WTC11 (cell line): ENCODE results near the gene SORCS2. TPM values are rescaled to one million over a fixed set of nuclear protein-coding genes. Genes with fewer than 3 reads are reported as not detected.

Experiments used
- ATAC-seq: fragments of 200-7000 bp; cut with Tn5 transposase; 2 replicates; pipeline ENCODE4 v1.10.0; 2021; ENCODE audit warnings: mild to moderate bottlenecking, moderate library complexity
- CTCF ChIA-PET: fragments of 300-600 bp; sonication (Branson Sonifier 250); formaldehyde crosslinking; loops from one replicate; lab custom pipeline; 2021; ENCODE audit warnings: antibody characterized with exemption; lab: Charles Lee
- POLR2A ChIA-PET: fragments of 350-600 bp; sonication (Branson Sonifier 250); formaldehyde crosslinking; loops from one replicate; lab custom pipeline; 2021; ENCODE audit warnings: antibody characterized with exemption; lab: Charles Lee
- DNase-seq: peaks from one replicate; pipeline ENCODE4 v3.0.0; 2021; ENCODE audit warnings: low spot score
- H3K27ac Mint-ChIP-seq: 2 replicates; pipeline ENCODE4 v1.8.0; 2021; ENCODE audit warnings: mixed read lengths
- H3K27me3 Mint-ChIP-seq: 2 replicates; pipeline ENCODE4 v1.8.0; 2021; ENCODE audit warnings: low read depth, mild to moderate bottlenecking, moderate library complexity, mixed read lengths
- H3K36me3 Mint-ChIP-seq: 2 replicates; pipeline ENCODE4 v1.8.0; 2021; ENCODE audit warnings: mixed read lengths
- H3K4me1 Mint-ChIP-seq: 2 replicates; pipeline ENCODE4 v1.8.0; 2022; ENCODE audit warnings: mixed read lengths
- H3K4me3 Mint-ChIP-seq: 2 replicates; pipeline ENCODE4 v1.8.0; 2021; ENCODE audit warnings: mild to moderate bottlenecking, moderate library complexity, mixed read lengths
- H3K9me3 Mint-ChIP-seq: 2 replicates; pipeline ENCODE4 v1.8.0; 2021; ENCODE audit warnings: mixed read lengths
- AR ChIP-seq: fragments of 250-450 bp; sonication (Bioruptor Pico); IDR thresholded peaks from 2 replicates; pipeline ENCODE4 v1.9.0; 2021; ENCODE audit warnings: mild to moderate bottlenecking
- ARID4B ChIP-seq: sonication (generic); formaldehyde crosslinking; IDR thresholded peaks from 2 replicates; pipeline ENCODE4 v1.8.0; 2023; ENCODE audit warnings: missing genetic modification reagents, mild to moderate bottlenecking, borderline replicate concordance
- ETV6 ChIP-seq: sonication (generic); formaldehyde crosslinking; IDR thresholded peaks from 2 replicates; pipeline ENCODE4 v1.8.1; 2022; ENCODE audit warnings: mild to moderate bottlenecking, missing genetic modification reagents
- FOXK1 ChIP-seq: sonication (generic); formaldehyde crosslinking; IDR thresholded peaks from 2 replicates; pipeline ENCODE4 v1.8.0; 2022; ENCODE audit warnings: mild to moderate bottlenecking, moderate library complexity, missing genetic modification reagents
- NR3C1 ChIP-seq: sonication (generic); formaldehyde crosslinking; conservative IDR thresholded peaks from 2 replicates; pipeline ENCODE4 v1.8.1; 2023; ENCODE audit warnings: low read depth, mild to moderate bottlenecking, missing genetic modification reagents
- STAT6 ChIP-seq: sonication (generic); formaldehyde crosslinking; conservative IDR thresholded peaks from 2 replicates; pipeline ENCODE4 v1.8.1; 2023; ENCODE audit warnings: mild to moderate bottlenecking, low read depth, missing genetic modification reagents, moderate library complexity
- TEAD4 ChIP-seq: sonication (generic); formaldehyde crosslinking; IDR thresholded peaks from 2 replicates; pipeline ENCODE4 v1.8.0; 2022; ENCODE audit warnings: mild to moderate bottlenecking, missing genetic modification reagents
- ZNF425 ChIP-seq: fragments of 250-450 bp; sonication (Bioruptor Pico); conservative IDR thresholded peaks from 2 replicates; pipeline ENCODE4 v1.9.0; 2021; ENCODE audit warnings: mild to moderate bottlenecking
- ZSCAN18 ChIP-seq: fragments of 250-450 bp; sonication (Bioruptor Pico); IDR thresholded peaks from 2 replicates; pipeline ENCODE4 v2.1.2; 2022; ENCODE audit warnings: mild to moderate bottlenecking, moderate library complexity
- total RNA-seq: library from RNA; stranded (reverse); gene quantifications from 3 replicates; pipeline ENCODE4 v1.2.3, GENCODE V29; 2021

SORCS2 gene
- total RNA-seq, 1 experiment from 2014 or later, result 6.6 TPM

- TF ChIP-seq ARID4B, result no peak
- no peak for TF ChIP-seq STAT6 (CRISPR knock-in tag)
These were observed 94.5 kb downstream of the SORCS2 start (continued) for GRCh38 chr4:7286798-7287197.

GRCh38 chr4:7287274-7287917 lies 95.1 kb downstream of the SORCS2 start:
- Mint-ChIP-seq H3K27ac (no peak overlapping the region; the same call in 1 of the 2 replicates), H3K27me3 (no peaks in the 10 kb centered on the region), H3K36me3 (no peaks in the 10 kb centered on the region), H3K4me3 (no peak overlapping the region), H3K4me1 (peaks cover 3% of the 10 kb centered on the region; the same call in 1 of the 2 replicates), H3K9me3 (no peaks in the 10 kb centered on the region)
- no peak for ATAC-seq
- ChIA-PET POLR2A (no interaction called here), CTCF (interaction anchor here (0.6 to 1.4 kb wide), 4 partner anchors 48 to 363 kb away, joined by 3 to 7 read pairs (median 3); no protein-coding TSS in a partner anchor)
- DNase-seq, result no peak
- no peak for TF ChIP-seq ZNF425 (CRISPR knock-in tag)
- no peak for TF ChIP-seq FOXK1 (CRISPR knock-in tag)
- TF ChIP-seq AR (CRISPR knock-in tag), result no peak

- CTCF ChIA-PET, result interaction anchor here (0.6 to 1.3 kb wide), 3 partner anchors 47 to 95 kb away, joined by 3 to 7 read pairs (median 3); no protein-coding TSS in a partner anchor
- no peak for ATAC-seq
- no peak overlapping the region; the same call in 1 of the 2 replicates for H3K27ac Mint-ChIP-seq
- TF ChIP-seq TEAD4 (CRISPR knock-in tag) (no peak), ZSCAN18 (CRISPR knock-in tag) (no peak), NR3C1 (no peak), ZNF425 (CRISPR knock-in tag) (no peak), ETV6 (CRISPR knock-in tag) (no peak), AR (CRISPR knock-in tag) (no peak)
These were observed 95.6 kb downstream of the SORCS2 start for GRCh38 chr4:7287918-7288280.

More at GRCh38 chr4:7287918-7288280, 95.6 kb downstream of the SORCS2 start:
- Mint-ChIP-seq H3K36me3 (no peaks in the 10 kb centered on the region), H3K27me3 (no peaks in the 10 kb centered on the region), H3K4me3 (no peak overlapping the region), H3K4me1 (peaks cover 3% of the 10 kb centered on the region; the same call in 1 of the 2 replicates), H3K9me3 (no peaks in the 10 kb centered on the region)
- POLR2A ChIA-PET, result no interaction called here
- DNase-seq, result no peak
